GM12878 (cell line): ENCODE data around the gene MRPL55. TPM values are rescaled to one million over a fixed set of nuclear protein-coding genes. Genes with fewer than 3 reads are reported as not detected.

Source experiments
- ATAC-seq: fragments of 200-7000 bp; cut with Tn5 transposase; 3 replicates; pipeline ENCODE4 v1.9.1; 2020; ENCODE audit warnings: mild to moderate bottlenecking, moderate library complexity
- BruUV-seq: library from RNA; stranded (reverse); fragments of 400-500 nt; replicated peaks from 2 replicates; lab custom pipeline; 2021; lab: Mats Ljungman, UMichigan
- CTCF ChIA-PET: fragments of 300-600 bp; sonication (Branson Sonifier 250); formaldehyde crosslinking; extraction: SDS; loops from one replicate; lab custom pipeline; 2021; ENCODE audit warnings: inconsistent platforms; lab: Yijun Ruan, JAX
- POLR2A ChIA-PET: fragments of 350-600 bp; formaldehyde crosslinking; extraction: SDS; loops from one replicate; lab custom pipeline; 2021; ENCODE audit warnings: inconsistent platforms; lab: Charles Lee
- RAD21 ChIA-PET: fragments of 300-600 bp; sonication (Branson Sonifier 250); formaldehyde crosslinking; loops from one replicate; lab custom pipeline; 2023; ENCODE audit warnings: antibody characterized with exemption; ENCODE audit not compliant: unreplicated experiment; lab: Charles Lee
- SMC1A ChIA-PET: fragments of 300-600 bp; sonication (Branson Sonifier 250); formaldehyde crosslinking; loops from one replicate; lab custom pipeline; 2023; ENCODE audit not compliant: unreplicated experiment, uncharacterized antibody; lab: Charles Lee
- DNase-seq: peaks from one replicate; pipeline ENCODE4 v3.0.0-alpha.2; 2011; ENCODE audit warnings: low read depth, low spot score
- FAIRE-seq: peaks from 3 replicates; lab custom pipeline; 2011; peaks lifted over from hg19 to GRCh38; lab: Jason Lieb, UNC
- H2AFZ ChIP-seq: 2 replicates; pipeline ENCODE4 v1.6.0; 2011; ENCODE audit warnings: low read depth, low read length, control low read depth; ENCODE audit not compliant: control insufficient read depth
- H3K27ac ChIP-seq: 2 replicates; pipeline ENCODE4 v1.5.1; 2011; ENCODE audit warnings: control low read depth; ENCODE audit not compliant: control insufficient read depth, insufficient read depth
- H3K27me3 ChIP-seq, 2 experiments: replicated peaks in 1 of 2; 2 replicates each; pipeline versions ENCODE4 v1.6.0 to v1.6.1; 2011; ENCODE audit warnings: low read length in 1 of 2; ENCODE audit not compliant: control insufficient read depth in 2 of 2, insufficient read depth in 2 of 2
- H3K36me3 ChIP-seq, 2 experiments: 2 replicates each; pipeline ENCODE4 v1.5.1; 2011; ENCODE audit warnings: low read length in 1 of 2; ENCODE audit not compliant: control insufficient read depth in 2 of 2, insufficient read depth in 2 of 2
- H3K4me1 ChIP-seq: 2 replicates; pipeline ENCODE4 v1.6.1; 2011; ENCODE audit warnings: mild to moderate bottlenecking, low read length, moderate library complexity, mixed read lengths; ENCODE audit not compliant: control insufficient read depth, insufficient read depth
- H3K4me2 ChIP-seq: 2 replicates; pipeline ENCODE4 v1.6.0; 2011; ENCODE audit warnings: control low read depth; ENCODE audit not compliant: control insufficient read depth, insufficient read depth
- H3K4me3 ChIP-seq: fragments of 200-600 bp; sonication (generic); 2 replicates; pipeline ENCODE4 v1.5.1; 2016
- H3K79me2 ChIP-seq: 2 replicates; pipeline ENCODE4 v1.6.0; 2011; ENCODE audit warnings: low read length; ENCODE audit not compliant: control insufficient read depth, insufficient read depth
- H3K9ac ChIP-seq: 2 replicates; pipeline ENCODE4 v1.8.0; 2011; ENCODE audit warnings: low read length, control low read depth, mixed read lengths; ENCODE audit not compliant: control insufficient read depth, insufficient read depth
- H3K9me3 ChIP-seq: replicated peaks from 3 replicates; pipeline ENCODE4 v1.5.1; 2011; ENCODE audit warnings: mild to moderate bottlenecking, low read length; ENCODE audit not compliant: control insufficient read depth, insufficient read depth
- H4K20me1 ChIP-seq: 2 replicates; pipeline ENCODE4 v1.6.0; 2011; ENCODE audit not compliant: control insufficient read depth, insufficient read depth
- BCL11A ChIP-seq: IDR thresholded peaks from 2 replicates; pipeline ENCODE4 v1.6.1; 2011; ENCODE audit warnings: low read depth, low read length
- DPF2 ChIP-seq: fragments of 450-650 bp; IDR thresholded peaks from 2 replicates; pipeline ENCODE4 v1.6.1; 2017; ENCODE audit warnings: mild to moderate bottlenecking
- FOXK2 ChIP-seq: fragments of 450-650 bp; IDR thresholded peaks from 2 replicates; pipeline ENCODE4 v1.6.1; 2017; ENCODE audit warnings: mild to moderate bottlenecking, moderate library complexity
- HDGF ChIP-seq: fragments of 450-650 bp; IDR thresholded peaks from 2 replicates; pipeline ENCODE4 v1.6.1; 2016; ENCODE audit warnings: antibody characterized with exemption
- IRF4 ChIP-seq: IDR thresholded peaks from 2 replicates; pipeline ENCODE4 v1.6.1; 2011; ENCODE audit warnings: low read depth, low read length
- KAT2A ChIP-seq: conservative IDR thresholded peaks from 2 replicates; pipeline ENCODE4 v1.6.1; 2011; ENCODE audit warnings: low read depth, low read length; ENCODE audit not compliant: control insufficient read depth
- MEF2A ChIP-seq: IDR thresholded peaks from 2 replicates; pipeline ENCODE4 v1.6.1; 2011; ENCODE audit warnings: low read depth, mild to moderate bottlenecking, low read length, moderate library complexity; ENCODE audit not compliant: insufficient read depth
- MEF2B ChIP-seq: fragments of 450-650 bp; IDR thresholded peaks from 2 replicates; pipeline ENCODE4 v1.6.1; 2018; ENCODE audit warnings: mild to moderate bottlenecking, moderate library complexity; ENCODE audit not compliant: partially characterized antibody, poor library complexity, severe bottlenecking
- RAD51 ChIP-seq: fragments of 450-650 bp; IDR thresholded peaks from 2 replicates; pipeline ENCODE4 v1.6.1; 2016; ENCODE audit warnings: moderate library complexity, mild to moderate bottlenecking, inconsistent platforms
- SMARCA5 ChIP-seq: fragments of 450-650 bp; IDR thresholded peaks from 2 replicates; pipeline ENCODE4 v1.6.1; 2017; ENCODE audit warnings: mild to moderate bottlenecking
- SREBF2 ChIP-seq: IDR thresholded peaks from 2 replicates; pipeline ENCODE4 v1.6.1; 2012; ENCODE audit warnings: mild to moderate bottlenecking, low read length
- SUPT20H ChIP-seq: IDR thresholded peaks from 2 replicates; pipeline ENCODE4 v1.6.1; 2011; ENCODE audit warnings: low read depth, mild to moderate bottlenecking, low read length, moderate library complexity, borderline replicate concordance; ENCODE audit not compliant: control insufficient read depth
- ZNF217 ChIP-seq: fragments of 450-650 bp; IDR thresholded peaks from 2 replicates; pipeline ENCODE4 v1.6.1; 2017; ENCODE audit warnings: antibody characterized with exemption, mild to moderate bottlenecking
- WGBS: methylation state at CpG from one replicate; pipeline ENCODE4 v1.1.6; 2016; ENCODE audit warnings: low lambda C conversion rate; ENCODE audit not compliant: insufficient replicate concordance, insufficient coverage; ENCODE audit errors: missing lambda C conversion rate; 5-methylcytosine and 5-hydroxymethylcytosine counted together
- in situ Hi-C: fragments of 300-500 bp; cut with MboI; formaldehyde crosslinking; loops from 9 replicates; pipeline ENCODE4 v1.14.3; 2018; ENCODE audit warnings: mixed read lengths
- intact Hi-C: fragments of 100-400 bp; cut with micrococcal nuclease; formaldehyde crosslinking; loops from one replicate; pipeline ENCODE4 v1.14.2; 2022; ENCODE audit not compliant: unreplicated experiment
- polyA plus RNA-seq, 11 experiments: library from polyadenylated mRNA; depleted of rRNA in 4 of 11; unstranded in 6 of 11; stranded (reverse) in 5 of 11; fragments of >200 nt; fragmentation: Nextera tagmentation in 4 of 11; fragmentation: Illumina TruSeq in 1 of 11; extraction: Ambion mirVana in 4 of 11; extraction: Trizol in 1 of 11; gene quantifications; 1 replicate in 1 of 11; 2 replicates in 10 of 11; pipeline versions ENCODE4 v1.2.1 to v1.2.3, GENCODE V29; 2011 to 2016; ENCODE audit warnings: inconsistent platforms in 2 of 11, missing spikeins in 2 of 11, low read depth in 1 of 11
- total RNA-seq, 4 experiments: library from RNA; depleted of rRNA in 3 of 4; stranded (reverse); fragments of >200 nt in 3 of 4; fragmentation: Illumina TruSeq in 1 of 4; extraction: Trizol in 1 of 4; gene quantifications; 2 replicates each; pipeline versions ENCODE4 v1.2.1 to v1.2.3, GENCODE V29; 2013 to 2021
- TF ChIP-seq, protein P1 (sequence below): IDR thresholded peaks from 2 replicates; pipeline ENCODE4 v1.6.1; 2011; ENCODE audit warnings: low read depth, low read length, improper control_type of control experiment, borderline replicate concordance
- TF ChIP-seq, protein P2 (sequence below): IDR thresholded peaks from 2 replicates; pipeline ENCODE4 v1.6.1; 2012; ENCODE audit warnings: mild to moderate bottlenecking, low read depth, low read length
- TF ChIP-seq, protein P3 (sequence below): fragments of 450-650 bp; formaldehyde crosslinking; IDR thresholded peaks from 2 replicates; pipeline ENCODE4 v1.4.0; 2020; ENCODE audit warnings: mild to moderate bottlenecking, moderate library complexity

MRPL55 gene
- total and polyA plus RNA-seq, 10 of the 15 experiments (the other 5 are each of a cell fraction or from before 2014, with no cell fraction given), result 15.1 to 143 (median 55.8) TPM

DNA sequence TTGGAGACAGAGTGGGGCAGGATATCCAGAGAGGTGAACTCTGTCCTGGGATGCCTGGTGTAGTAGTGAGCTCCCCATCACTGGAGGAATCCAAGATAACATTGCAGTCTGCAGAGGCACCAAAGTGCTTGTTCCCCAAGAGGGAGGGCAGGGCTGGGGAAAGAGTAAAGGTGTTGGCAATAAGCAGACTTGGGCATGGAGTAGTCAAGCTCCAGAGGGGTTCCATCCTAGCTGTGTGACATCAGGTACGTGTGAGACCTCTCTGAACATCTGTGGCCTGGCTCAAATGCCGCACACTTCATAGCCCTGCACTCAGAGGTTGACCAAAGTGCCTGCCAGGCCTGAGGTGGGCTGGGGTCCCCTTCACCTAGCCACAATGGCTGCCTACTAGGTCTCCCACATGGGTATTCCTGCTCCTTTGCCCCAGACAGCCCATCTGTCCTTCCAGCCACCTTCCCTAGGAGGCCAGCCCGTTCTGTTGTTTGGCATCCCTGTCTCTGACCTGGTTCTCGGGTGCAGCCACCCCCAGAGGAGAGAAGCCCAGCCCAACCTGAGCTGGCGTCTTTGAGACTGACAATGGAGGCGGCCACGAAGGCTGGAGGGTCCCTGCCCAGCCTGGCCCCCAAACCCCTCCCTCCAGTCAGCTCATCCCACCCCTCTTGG, 29.4 kb downstream of the MRPL55 start:
- TF ChIP-seq DPF2, result no peak
- TF ChIP-seq, protein P1, sequence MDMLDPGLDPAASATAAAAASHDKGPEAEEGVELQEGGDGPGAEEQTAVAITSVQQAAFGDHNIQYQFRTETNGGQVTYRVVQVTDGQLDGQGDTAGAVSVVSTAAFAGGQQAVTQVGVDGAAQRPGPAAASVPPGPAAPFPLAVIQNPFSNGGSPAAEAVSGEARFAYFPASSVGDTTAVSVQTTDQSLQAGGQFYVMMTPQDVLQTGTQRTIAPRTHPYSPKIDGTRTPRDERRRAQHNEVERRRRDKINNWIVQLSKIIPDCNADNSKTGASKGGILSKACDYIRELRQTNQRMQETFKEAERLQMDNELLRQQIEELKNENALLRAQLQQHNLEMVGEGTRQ, result no peak
- no peak for TF ChIP-seq FOXK2
- no peak for TF ChIP-seq SREBF2
- 0 out of 2 replicates have a peak, but pooled peaks have one; percentile 38 for TF ChIP-seq ZNF217
- TF ChIP-seq, protein P2, sequence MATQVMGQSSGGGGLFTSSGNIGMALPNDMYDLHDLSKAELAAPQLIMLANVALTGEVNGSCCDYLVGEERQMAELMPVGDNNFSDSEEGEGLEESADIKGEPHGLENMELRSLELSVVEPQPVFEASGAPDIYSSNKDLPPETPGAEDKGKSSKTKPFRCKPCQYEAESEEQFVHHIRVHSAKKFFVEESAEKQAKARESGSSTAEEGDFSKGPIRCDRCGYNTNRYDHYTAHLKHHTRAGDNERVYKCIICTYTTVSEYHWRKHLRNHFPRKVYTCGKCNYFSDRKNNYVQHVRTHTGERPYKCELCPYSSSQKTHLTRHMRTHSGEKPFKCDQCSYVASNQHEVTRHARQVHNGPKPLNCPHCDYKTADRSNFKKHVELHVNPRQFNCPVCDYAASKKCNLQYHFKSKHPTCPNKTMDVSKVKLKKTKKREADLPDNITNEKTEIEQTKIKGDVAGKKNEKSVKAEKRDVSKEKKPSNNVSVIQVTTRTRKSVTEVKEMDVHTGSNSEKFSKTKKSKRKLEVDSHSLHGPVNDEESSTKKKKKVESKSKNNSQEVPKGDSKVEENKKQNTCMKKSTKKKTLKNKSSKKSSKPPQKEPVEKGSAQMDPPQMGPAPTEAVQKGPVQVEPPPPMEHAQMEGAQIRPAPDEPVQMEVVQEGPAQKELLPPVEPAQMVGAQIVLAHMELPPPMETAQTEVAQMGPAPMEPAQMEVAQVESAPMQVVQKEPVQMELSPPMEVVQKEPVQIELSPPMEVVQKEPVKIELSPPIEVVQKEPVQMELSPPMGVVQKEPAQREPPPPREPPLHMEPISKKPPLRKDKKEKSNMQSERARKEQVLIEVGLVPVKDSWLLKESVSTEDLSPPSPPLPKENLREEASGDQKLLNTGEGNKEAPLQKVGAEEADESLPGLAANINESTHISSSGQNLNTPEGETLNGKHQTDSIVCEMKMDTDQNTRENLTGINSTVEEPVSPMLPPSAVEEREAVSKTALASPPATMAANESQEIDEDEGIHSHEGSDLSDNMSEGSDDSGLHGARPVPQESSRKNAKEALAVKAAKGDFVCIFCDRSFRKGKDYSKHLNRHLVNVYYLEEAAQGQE, result no peak
- TF ChIP-seq MEF2B, result no peak
- TF ChIP-seq HDGF, result no peak
- no peak for TF ChIP-seq SUPT20H
- no peak for TF ChIP-seq RAD51
- TF ChIP-seq IRF4, result no peak
- TF ChIP-seq, protein P3, sequence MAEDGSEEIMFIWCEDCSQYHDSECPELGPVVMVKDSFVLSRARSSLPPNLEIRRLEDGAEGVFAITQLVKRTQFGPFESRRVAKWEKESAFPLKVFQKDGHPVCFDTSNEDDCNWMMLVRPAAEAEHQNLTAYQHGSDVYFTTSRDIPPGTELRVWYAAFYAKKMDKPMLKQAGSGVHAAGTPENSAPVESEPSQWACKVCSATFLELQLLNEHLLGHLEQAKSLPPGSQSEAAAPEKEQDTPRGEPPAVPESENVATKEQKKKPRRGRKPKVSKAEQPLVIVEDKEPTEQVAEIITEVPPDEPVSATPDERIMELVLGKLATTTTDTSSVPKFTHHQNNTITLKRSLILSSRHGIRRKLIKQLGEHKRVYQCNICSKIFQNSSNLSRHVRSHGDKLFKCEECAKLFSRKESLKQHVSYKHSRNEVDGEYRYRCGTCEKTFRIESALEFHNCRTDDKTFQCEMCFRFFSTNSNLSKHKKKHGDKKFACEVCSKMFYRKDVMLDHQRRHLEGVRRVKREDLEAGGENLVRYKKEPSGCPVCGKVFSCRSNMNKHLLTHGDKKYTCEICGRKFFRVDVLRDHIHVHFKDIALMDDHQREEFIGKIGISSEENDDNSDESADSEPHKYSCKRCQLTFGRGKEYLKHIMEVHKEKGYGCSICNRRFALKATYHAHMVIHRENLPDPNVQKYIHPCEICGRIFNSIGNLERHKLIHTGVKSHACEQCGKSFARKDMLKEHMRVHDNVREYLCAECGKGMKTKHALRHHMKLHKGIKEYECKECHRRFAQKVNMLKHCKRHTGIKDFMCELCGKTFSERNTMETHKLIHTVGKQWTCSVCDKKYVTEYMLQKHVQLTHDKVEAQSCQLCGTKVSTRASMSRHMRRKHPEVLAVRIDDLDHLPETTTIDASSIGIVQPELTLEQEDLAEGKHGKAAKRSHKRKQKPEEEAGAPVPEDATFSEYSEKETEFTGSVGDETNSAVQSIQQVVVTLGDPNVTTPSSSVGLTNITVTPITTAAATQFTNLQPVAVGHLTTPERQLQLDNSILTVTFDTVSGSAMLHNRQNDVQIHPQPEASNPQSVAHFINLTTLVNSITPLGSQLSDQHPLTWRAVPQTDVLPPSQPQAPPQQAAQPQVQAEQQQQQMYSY, result no peak
- TF ChIP-seq BCL11A, result no peak
- TF ChIP-seq MEF2A, result no peak
- no peak for TF ChIP-seq KAT2A
- TF ChIP-seq SMARCA5, result peak; percentile 72
- ChIA-PET CTCF (no interaction called here), RAD21 (no interaction called here), SMC1A (no interaction called here), POLR2A (no interaction called here)
- Histone ChIP-seq H3K4me2 (no peak overlapping the region), H2AFZ (no peak overlapping the region), H3K79me2 (peaks cover 53% of the 10 kb centered on the region), H3K36me3 (no peaks in the 10 kb centered on the region), H4K20me1 (peaks cover 12% of the 10 kb centered on the region), H3K27me3 (no peaks in the 10 kb centered on the region), H3K4me1 (peaks cover 11% of the 10 kb centered on the region), H3K9me3 (no peaks in the 10 kb centered on the region), H3K4me3 (no peak overlapping the region), H3K9ac (no peak overlapping the region), H3K27ac (no peak overlapping the region)
- ATAC-seq, result no peak
- no peak for DNase-seq
- in situ Hi-C loops (no loop called here), intact Hi-C loops (loop anchor here (10.0 kb wide), 1 partner anchor 315 kb away; no protein-coding TSS in a partner anchor)
- WGBS, result 88% methylated on average over 7 of the region's 7 CpGs
- no peak for FAIRE-seq
- BruUV-seq, result no TSS peak
